Thyroid gland (tissue), 4 donors: ENCODE measurements around the gene RAB6C. TPM values are rescaled to one million over a fixed set of nuclear protein-coding genes. Genes with fewer than 3 reads are reported as not detected.
"Not testable (repeated sequence)": the region's sequence is repeated elsewhere in the genome, so short reads cannot be mapped to it uniquely, and the experiment has no call there.

Experiments used
- DNase-seq, 2 donors: peaks; one replicate each; pipeline ENCODE4 v3.0.0-alpha.2; 2019
- H3K27ac ChIP-seq, 3 donors: fragments of 200-600 bp; sonication (generic); 1 replicate in 2 of 3; 2 replicates in 1 of 3; pipeline ENCODE4 v1.5.1; 2016 to 2019; ENCODE audit warnings: mild to moderate bottlenecking in 1 of 3, moderate library complexity in 1 of 3
- H3K27me3 ChIP-seq: fragments of 200-600 bp; sonication (generic); one replicate; pipeline ENCODE4 v1.5.1; 2019
- H3K36me3 ChIP-seq, 2 donors: fragments of 200-600 bp; sonication (generic); one replicate each; pipeline ENCODE4 v1.5.1; 2016 to 2019
- H3K4me1 ChIP-seq, 2 donors: fragments of 200-600 bp; sonication (generic); one replicate each; pipeline ENCODE4 v1.5.1; 2017 to 2019
- H3K4me3 ChIP-seq, 3 donors: fragments of 200-600 bp; sonication (generic); replicated peaks in 1 of 3; 1 replicate in 2 of 3; 2 replicates in 1 of 3; pipeline ENCODE4 v1.5.1; 2016; ENCODE audit warnings: mild to moderate bottlenecking in 1 of 3
- H3K9me3 ChIP-seq: fragments of 200-600 bp; sonication (generic); one replicate; pipeline ENCODE4 v1.5.1; 2017
- CTCF ChIP-seq, 6 experiments: fragments of 200-600 bp in 3 of 6; fragments of 450-650 bp in 3 of 6; sonication (generic) in 3 of 6; IDR thresholded peaks; one replicate each; pipeline ENCODE4 v1.5.1; 2016 to 2019; ENCODE audit warnings: antibody characterized with exemption in 6 of 6, mild to moderate bottlenecking in 2 of 6, inconsistent platforms in 1 of 6, moderate library complexity in 1 of 6
- POLR2A ChIP-seq, 2 donors: fragments of 450-650 bp; IDR thresholded peaks; one replicate each; pipeline ENCODE4 v1.6.1; 2017; ENCODE audit warnings: antibody characterized with exemption in 2 of 2, mild to moderate bottlenecking in 2 of 2, moderate library complexity in 1 of 2
- WGBS, 2 donors: methylation state at CpG; one replicate each; pipeline ENCODE4 v1.1.5; 2017; 5-methylcytosine and 5-hydroxymethylcytosine counted together
- intact Hi-C: fragments of 100-400 bp; cut with DNase I; formaldehyde crosslinking; loops from one replicate; pipeline ENCODE4 v1.15.1; 2023
- total RNA-seq, 4 donors: library from RNA; depleted of rRNA; stranded (reverse); fragments of >200 nt; gene quantifications; one replicate each; pipeline ENCODE4 v1.2.3, GENCODE V29; 2016

The RAB6C gene
- total RNA-seq = under 1 TPM in 3 of 4 donors, not detected in 1; 0.11 to 0.40 (median 0.15) TPM

- 4 to 5% methylated on average over 22 to 33 of the region's 54 CpGs for WGBS, 2 donors
- H3K27me3 ChIP-seq, H3K4me1 ChIP-seq, intact Hi-C loops, H3K9me3 ChIP-seq, H3K36me3 ChIP-seq: not testable (repeated sequence)
- Histone ChIP-seq H3K4me3 (peak within 1 kb of the TSS in 1 of 3 donors; percentile 24), H3K27ac (peak within 1 kb of the TSS in 1 of 3 donors; percentile 10)
- DNase-seq = peak; percentile 36 to 44
These were observed at the start of gene RAB6C for GRCh38 chr2:129979629-129980155. TSS of gene RAB6C (plus strand) at chr2:129979666. CDS start at chr2:129980116, 450 bp downstream.

GRCh38 chr2:129930451-129930850 lies 49.0 kb upstream of the RAB6C start:
- intact Hi-C loops = no loop called here
- Histone ChIP-seq H3K27ac (no peak overlapping the region), H3K4me1 (peaks cover 9 to 16% of the 10 kb centered on the region in 2 donors), H3K27me3 (no peaks in the 10 kb centered on the region), H3K4me3 (no peak overlapping the region), H3K9me3 (no peaks in the 10 kb centered on the region), H3K36me3 (no peaks in the 10 kb centered on the region)
- DNase-seq = no peak
- 66% methylated on average over 6 of the region's 6 CpGs for WGBS, 2 donors
- TF ChIP-seq POLR2A (IDR thresholded peaks at IDR 0.05) = no peak
- no peak for TF ChIP-seq CTCF (IDR thresholded peaks at IDR 0.05)

- H3K36me3 ChIP-seq = not testable (repeated sequence)
These were observed 46.1 kb upstream of the RAB6C start for GRCh38 chr2:129933387-129933786.

DNA sequence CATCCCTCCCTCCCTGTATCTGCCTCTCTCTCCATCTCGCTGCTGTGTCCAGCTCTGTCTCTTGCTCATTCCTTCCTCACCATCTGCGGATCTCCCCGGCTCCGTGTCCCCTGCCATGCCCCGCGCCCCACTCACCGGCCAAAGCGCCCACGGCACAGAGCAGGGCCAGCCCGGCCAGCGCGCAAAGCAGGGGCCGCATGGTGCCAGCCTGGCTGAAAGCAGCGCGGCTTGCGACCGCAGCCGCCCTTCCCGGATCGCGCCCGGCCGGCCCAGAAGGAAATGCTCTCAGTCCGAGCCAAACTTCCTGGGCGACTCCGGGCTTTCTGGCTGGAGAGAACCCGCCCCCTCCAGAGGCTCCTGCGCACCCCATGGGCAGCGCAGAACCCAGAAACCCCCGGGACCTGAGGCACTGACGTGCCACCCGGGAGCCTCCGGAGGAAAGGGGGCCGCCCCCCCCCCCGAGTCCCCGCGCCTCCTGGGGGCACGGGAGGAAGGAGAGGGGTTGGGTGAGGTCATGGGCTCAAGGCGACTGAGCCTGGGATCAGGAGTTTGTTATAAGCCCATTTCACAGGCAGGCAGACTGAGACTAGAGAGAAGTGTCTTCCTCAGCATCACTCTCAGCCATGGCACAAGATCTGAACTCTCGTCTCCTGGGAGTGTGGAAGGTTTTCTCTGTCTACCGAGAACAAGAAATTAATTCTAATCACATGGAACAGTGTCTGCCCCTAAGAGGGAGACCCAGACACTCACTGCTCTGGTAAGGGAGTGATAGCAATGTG lies 45.2 kb upstream of the RAB6C start:
- peak; percentile 12 to 41 for DNase-seq
- no peak for TF ChIP-seq CTCF (IDR thresholded peaks at IDR 0.05)
- TF ChIP-seq POLR2A (IDR thresholded peaks at IDR 0.05) = no peak
- Histone ChIP-seq H3K27me3 (no peaks in the 10 kb centered on the region), H3K4me1 (peaks cover 12 to 19% of the 10 kb centered on the region in 2 donors), H3K4me3 (no peak overlapping the region), H3K27ac (peak overlapping the region in 2 of 3 donors; percentile 45), H3K9me3 (no peaks in the 10 kb centered on the region), H3K36me3 (no peaks in the 10 kb centered on the region)
- 8 to 13% methylated on average over 16 to 27 of the region's 41 CpGs for WGBS, 2 donors
- intact Hi-C loops = no loop called here

More at GRCh38 chr2:129933387-129933786, 46.1 kb upstream of the RAB6C start:
- 50 to 63% methylated on average over 6 to 8 of the region's 8 CpGs for WGBS, 2 donors
- intact Hi-C loops, H3K27me3 ChIP-seq, H3K27ac ChIP-seq, H3K9me3 ChIP-seq, H3K4me3 ChIP-seq, DNase-seq: not testable (repeated sequence)
- peaks cover 12 to 19% of the 10 kb centered on the region in 2 donors for H3K4me1 ChIP-seq

- Histone ChIP-seq H3K27me3 (no peaks in the 10 kb centered on the region), H3K4me1 (peaks cover 12 to 19% of the 10 kb centered on the region in 2 donors), H3K36me3 (no peaks in the 10 kb centered on the region), H3K9me3 (no peaks in the 10 kb centered on the region), H3K27ac (peak overlapping the region in 2 of 3 donors; percentile 45), H3K4me3 (no peak overlapping the region)
- intact Hi-C loops = loop anchor here (5.0 kb wide), 1 partner anchor 397 kb away; no protein-coding TSS in a partner anchor
- DNase-seq = peak in 1 of 2 donors; percentile 39
- TF ChIP-seq POLR2A (IDR thresholded peaks at IDR 0.05) (no peak), CTCF (IDR thresholded peaks at IDR 0.05) (peak in 1 of 6 experiments; percentile 13)
- 22 to 45% methylated on average over 1 of the region's 1 CpG for WGBS, 2 donors
These were observed 44.3 kb upstream of the RAB6C start for GRCh38 chr2:129935118-129935517.
